ENCODE measurements around the gene EPS8L3. TPM values are rescaled to one million over a fixed set of nuclear protein-coding genes. Genes with fewer than 3 reads are reported as not detected.
A peak's percentile ranks its signal among the peaks of the same experiment; 100 is the strongest.

EPS8L3 gene
- total and polyA plus RNA-seq, 9 of the 15 experiments (the other 6 are each of a cell fraction or from before 2014, with no cell fraction given) = 0.09 to 0.42 (median 0.14) TPM; not detected in 5

DNA sequence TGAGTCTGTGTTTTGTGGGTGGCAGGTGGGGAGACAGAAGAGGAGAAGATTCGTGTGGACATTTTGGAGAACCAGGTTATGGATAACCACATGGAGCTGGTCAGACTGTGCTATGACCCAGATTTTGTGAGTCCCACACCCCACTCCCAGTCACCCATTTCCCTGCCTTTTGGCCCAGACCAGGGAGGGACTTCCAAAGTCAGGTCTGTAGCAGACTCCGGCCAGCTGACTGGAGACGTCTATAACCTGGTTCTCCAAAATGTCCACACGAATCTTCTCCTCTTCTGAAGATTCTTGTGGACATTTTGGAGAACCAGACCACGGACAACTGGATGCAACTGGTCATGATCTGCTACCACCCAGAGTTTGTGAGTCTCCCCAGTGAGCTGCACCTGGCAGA lies 50.1 kb downstream of the EPS8L3 start (continued):
- TF ChIP-seq RB1 (IDR thresholded peaks at IDR 0.05; ENCODE audit: low read depth) = no peak
- TF ChIP-seq DPF2 (IDR thresholded peaks at IDR 0.05) = no peak

GRCh38 chr1:109712321-109712864 lies 51.3 kb downstream of the EPS8L3 start:
- Histone ChIP-seq H3K4me1 (replicated peaks in 1 of 2; ENCODE audit: control insufficient read depth in 2 of 2, insufficient read depth in 2 of 2, low read length in 2 of 2) (peaks cover 0 to 9% of the 10 kb centered on the region in 2 experiments; a peak in 2 of 5 replicates), H3K36me3 (ENCODE audit: control insufficient read depth, insufficient read depth, low read length) (no peaks in the 10 kb centered on the region), H2AFZ (ENCODE audit: low read depth, low read length) (no peak overlapping the region), H3K79me2 (ENCODE audit: control insufficient read depth, insufficient read depth, low read length) (no peaks in the 10 kb centered on the region), H3K9me1 (ENCODE audit: control insufficient read depth, insufficient read depth, low read length) (no peaks in the 10 kb centered on the region), H3K27me3 (ENCODE audit: control insufficient read depth in 2 of 2, insufficient read depth in 2 of 2, low read length in 2 of 2) (peaks cover 0 to 6% of the 10 kb centered on the region in 2 experiments; a peak in 2 of 5 replicates), H4K20me1 (replicated peaks; ENCODE audit: control insufficient read depth, insufficient read depth, low read length) (no peaks in the 10 kb centered on the region), H3K9me3 (replicated peaks; ENCODE audit: control insufficient read depth, insufficient read depth, low read depth, low read length) (peaks cover 5% of the 10 kb centered on the region; the same call in 1 of the 2 replicates), H3K4me2 (ENCODE audit: insufficient read depth, low read length) (no peak overlapping the region), H3K4me3 (no peak overlapping the region), H3K27ac (ENCODE audit: extremely low read depth, low read depth, low read length) (no peak overlapping the region), H3K9ac (ENCODE audit: insufficient read depth in 1 of 2, low read depth in 2 of 2, low read length in 2 of 2) (no peak overlapping the region)
- peak in 1 of 4 experiments; percentile 3 for DNase-seq (ENCODE audit: extremely low read depth in 1 of 4, low spot score in 3 of 4)
- BruUV-seq (replicated peaks) = no TSS peak
- in situ Hi-C loops (cut with MboI) (no loop called here), intact Hi-C loops (cut with micrococcal nuclease) (no loop called here)
- WGBS (ENCODE audit: insufficient coverage, low coverage, missing lambda C conversion rate) = 28% methylated on average over 16 of the region's 22 CpGs
- ChIA-PET CTCF (ENCODE audit: low intra/inter-chr PET ratio) (no interaction called here), POLR2A (interaction anchor here (0.6 to 1.1 kb wide), 3 partner anchors 30 to 99 kb away, joined by 3 to 4 read pairs (median 4); no protein-coding TSS in a partner anchor)
- no peak for ATAC-seq
- FAIRE-seq = no peak
- TF ChIP-seq, protein P1, sequence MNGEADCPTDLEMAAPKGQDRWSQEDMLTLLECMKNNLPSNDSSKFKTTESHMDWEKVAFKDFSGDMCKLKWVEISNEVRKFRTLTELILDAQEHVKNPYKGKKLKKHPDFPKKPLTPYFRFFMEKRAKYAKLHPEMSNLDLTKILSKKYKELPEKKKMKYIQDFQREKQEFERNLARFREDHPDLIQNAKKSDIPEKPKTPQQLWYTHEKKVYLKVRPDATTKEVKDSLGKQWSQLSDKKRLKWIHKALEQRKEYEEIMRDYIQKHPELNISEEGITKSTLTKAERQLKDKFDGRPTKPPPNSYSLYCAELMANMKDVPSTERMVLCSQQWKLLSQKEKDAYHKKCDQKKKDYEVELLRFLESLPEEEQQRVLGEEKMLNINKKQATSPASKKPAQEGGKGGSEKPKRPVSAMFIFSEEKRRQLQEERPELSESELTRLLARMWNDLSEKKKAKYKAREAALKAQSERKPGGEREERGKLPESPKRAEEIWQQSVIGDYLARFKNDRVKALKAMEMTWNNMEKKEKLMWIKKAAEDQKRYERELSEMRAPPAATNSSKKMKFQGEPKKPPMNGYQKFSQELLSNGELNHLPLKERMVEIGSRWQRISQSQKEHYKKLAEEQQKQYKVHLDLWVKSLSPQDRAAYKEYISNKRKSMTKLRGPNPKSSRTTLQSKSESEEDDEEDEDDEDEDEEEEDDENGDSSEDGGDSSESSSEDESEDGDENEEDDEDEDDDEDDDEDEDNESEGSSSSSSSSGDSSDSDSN (IDR thresholded peaks at IDR 0.05; ENCODE audit: borderline replicate concordance in 1 of 2, low read depth in 2 of 2, low read length in 2 of 2) = no peak
- TF ChIP-seq JUN (IDR thresholded peaks at IDR 0.05; ENCODE audit: borderline replicate concordance, low read depth, low read length) (no peak), JUN (CRISPR knock-in tag; IDR thresholded peaks at IDR 0.05; ENCODE audit: borderline replicate concordance) (no peak), TCF7L2 (IDR thresholded peaks at IDR 0.05; ENCODE audit: low read depth, low read length) (no peak), KLF16 (IDR thresholded peaks at IDR 0.05) (no peak), ZNF165 (CRISPR knock-in tag; IDR thresholded peaks at IDR 0.05; ENCODE audit: borderline replicate concordance) (no peak), TRIM28 (IDR thresholded peaks at IDR 0.05) (no peak)
- TF ChIP-seq, protein P2, sequence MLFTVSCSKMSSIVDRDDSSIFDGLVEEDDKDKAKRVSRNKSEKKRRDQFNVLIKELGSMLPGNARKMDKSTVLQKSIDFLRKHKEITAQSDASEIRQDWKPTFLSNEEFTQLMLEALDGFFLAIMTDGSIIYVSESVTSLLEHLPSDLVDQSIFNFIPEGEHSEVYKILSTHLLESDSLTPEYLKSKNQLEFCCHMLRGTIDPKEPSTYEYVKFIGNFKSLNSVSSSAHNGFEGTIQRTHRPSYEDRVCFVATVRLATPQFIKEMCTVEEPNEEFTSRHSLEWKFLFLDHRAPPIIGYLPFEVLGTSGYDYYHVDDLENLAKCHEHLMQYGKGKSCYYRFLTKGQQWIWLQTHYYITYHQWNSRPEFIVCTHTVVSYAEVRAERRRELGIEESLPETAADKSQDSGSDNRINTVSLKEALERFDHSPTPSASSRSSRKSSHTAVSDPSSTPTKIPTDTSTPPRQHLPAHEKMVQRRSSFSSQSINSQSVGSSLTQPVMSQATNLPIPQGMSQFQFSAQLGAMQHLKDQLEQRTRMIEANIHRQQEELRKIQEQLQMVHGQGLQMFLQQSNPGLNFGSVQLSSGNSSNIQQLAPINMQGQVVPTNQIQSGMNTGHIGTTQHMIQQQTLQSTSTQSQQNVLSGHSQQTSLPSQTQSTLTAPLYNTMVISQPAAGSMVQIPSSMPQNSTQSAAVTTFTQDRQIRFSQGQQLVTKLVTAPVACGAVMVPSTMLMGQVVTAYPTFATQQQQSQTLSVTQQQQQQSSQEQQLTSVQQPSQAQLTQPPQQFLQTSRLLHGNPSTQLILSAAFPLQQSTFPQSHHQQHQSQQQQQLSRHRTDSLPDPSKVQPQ (CRISPR knock-in tag; IDR thresholded peaks at IDR 0.05; ENCODE audit: borderline replicate concordance) = no peak
- TF ChIP-seq, protein P3, sequence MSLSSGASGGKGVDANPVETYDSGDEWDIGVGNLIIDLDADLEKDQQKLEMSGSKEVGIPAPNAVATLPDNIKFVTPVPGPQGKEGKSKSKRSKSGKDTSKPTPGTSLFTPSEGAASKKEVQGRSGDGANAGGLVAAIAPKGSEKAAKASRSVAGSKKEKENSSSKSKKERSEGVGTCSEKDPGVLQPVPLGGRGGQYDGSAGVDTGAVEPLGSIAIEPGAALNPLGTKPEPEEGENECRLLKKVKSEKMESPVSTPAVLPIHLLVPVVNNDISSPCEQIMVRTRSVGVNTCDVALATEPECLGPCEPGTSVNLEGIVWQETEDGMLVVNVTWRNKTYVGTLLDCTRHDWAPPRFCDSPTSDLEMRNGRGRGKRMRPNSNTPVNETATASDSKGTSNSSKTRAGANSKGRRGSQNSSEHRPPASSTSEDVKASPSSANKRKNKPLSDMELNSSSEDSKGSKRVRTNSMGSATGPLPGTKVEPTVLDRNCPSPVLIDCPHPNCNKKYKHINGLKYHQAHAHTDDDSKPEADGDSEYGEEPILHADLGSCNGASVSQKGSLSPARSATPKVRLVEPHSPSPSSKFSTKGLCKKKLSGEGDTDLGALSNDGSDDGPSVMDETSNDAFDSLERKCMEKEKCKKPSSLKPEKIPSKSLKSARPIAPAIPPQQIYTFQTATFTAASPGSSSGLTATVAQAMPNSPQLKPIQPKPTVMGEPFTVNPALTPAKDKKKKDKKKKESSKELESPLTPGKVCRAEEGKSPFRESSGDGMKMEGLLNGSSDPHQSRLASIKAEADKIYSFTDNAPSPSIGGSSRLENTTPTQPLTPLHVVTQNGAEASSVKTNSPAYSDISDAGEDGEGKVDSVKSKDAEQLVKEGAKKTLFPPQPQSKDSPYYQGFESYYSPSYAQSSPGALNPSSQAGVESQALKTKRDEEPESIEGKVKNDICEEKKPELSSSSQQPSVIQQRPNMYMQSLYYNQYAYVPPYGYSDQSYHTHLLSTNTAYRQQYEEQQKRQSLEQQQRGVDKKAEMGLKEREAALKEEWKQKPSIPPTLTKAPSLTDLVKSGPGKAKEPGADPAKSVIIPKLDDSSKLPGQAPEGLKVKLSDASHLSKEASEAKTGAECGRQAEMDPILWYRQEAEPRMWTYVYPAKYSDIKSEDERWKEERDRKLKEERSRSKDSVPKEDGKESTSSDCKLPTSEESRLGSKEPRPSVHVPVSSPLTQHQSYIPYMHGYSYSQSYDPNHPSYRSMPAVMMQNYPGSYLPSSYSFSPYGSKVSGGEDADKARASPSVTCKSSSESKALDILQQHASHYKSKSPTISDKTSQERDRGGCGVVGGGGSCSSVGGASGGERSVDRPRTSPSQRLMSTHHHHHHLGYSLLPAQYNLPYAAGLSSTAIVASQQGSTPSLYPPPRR (CRISPR knock-in tag; IDR thresholded peaks at IDR 0.05; ENCODE audit: borderline replicate concordance) = no peak
